Tongue (tissue), 2 donors: ENCODE results near the gene MED8. TPM values are rescaled to one million over a fixed set of nuclear protein-coding genes. Genes with fewer than 3 reads are reported as not detected.

ENCODE experiments used
- DNase-seq: peaks from one replicate; pipeline ENCODE4 v3.0.0-alpha.2; 2015
- total RNA-seq: library from RNA; depleted of rRNA; stranded (reverse); fragments of >200 nt; gene quantifications from one replicate; pipeline ENCODE4 v1.2.3, GENCODE V29; 2014

The MED8 gene
- total RNA-seq, 1 donor from 2014 or later: 26.0 TPM

- peak; percentile 99 for DNase-seq
Observed at GRCh38 chr1:43358746-43359693, 30.6 kb downstream of the MED8 start, which contains the start of gene CDC20. Gene CDC20, plus strand, starts transcription at chr1:43358981. Its CDS starts 235 bp downstream, at chr1:43359216.

DNA sequence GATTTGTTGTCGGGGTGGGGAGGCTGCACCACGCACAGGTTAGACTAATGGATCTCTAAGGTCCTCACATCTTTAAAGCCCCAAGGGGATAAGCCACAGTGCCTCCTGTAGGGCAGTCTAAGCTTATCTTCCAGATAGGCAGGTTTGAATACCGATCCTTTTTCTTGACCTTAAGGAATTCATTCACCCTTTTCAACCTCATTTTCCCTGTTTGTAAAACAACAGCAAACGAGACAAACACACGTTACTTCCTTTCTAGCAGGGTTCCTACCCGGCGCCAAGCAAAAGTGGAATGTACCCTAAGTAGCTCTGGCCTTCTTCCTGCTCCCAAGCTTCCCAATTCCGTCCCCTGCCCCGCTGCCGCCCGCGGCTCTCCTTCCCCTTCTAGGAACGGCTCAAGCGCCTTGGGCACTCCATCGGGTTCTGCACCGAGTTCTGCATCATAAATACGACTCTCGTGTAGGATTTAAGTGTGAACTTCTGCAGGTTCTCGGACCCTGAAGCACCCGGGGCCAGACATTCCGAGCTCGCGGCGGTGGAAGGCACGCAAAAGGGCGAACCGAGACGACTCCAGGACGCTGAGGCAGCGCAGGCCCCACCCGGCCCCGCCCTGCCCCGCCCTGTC lies 31.4 kb downstream of the MED8 start:
- no peak for DNase-seq

DNA sequence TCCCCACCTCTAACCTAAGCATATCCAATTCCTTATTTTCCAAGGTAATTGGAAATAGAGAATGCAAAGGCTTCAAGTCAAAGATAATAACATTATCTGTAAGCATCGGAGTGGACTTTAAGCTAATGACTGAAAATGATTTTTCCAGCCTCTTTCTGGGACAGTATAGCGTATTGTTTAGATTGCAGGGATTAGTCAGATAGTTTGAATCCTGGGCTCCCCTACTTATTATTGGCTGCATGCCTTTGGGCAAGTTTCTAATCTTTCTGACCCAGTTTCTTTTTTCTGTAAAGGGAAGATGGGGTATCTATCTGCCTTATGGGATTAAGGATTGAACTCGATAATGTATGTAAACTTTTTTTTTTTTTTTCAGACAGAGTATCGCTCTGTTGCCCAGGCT lies 32.3 kb downstream of the MED8 start:
- no peak for DNase-seq

GRCh38 chr1:43354936-43355335 lies 34.7 kb downstream of the MED8 start:
- DNase-seq: no peak

DNA sequence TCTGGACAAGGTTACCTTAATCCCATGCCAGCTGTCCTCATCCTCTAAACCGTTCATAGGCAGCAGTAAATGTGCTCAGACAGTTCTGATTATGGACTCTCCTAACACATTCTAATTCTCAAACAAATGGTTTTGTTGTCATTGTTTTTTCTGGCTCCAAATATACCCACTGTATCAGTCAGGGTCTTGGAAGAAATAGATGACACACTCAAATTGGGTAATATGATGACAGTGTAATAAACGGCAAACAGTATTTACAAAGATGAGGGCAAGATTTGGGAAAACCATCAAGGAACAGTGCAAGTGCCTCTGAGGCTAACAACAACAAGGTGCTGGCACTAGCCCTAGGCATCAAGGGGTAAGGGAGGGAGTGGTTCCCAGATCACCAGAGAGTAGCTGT lies 35.1 kb downstream of the MED8 start:
- DNase-seq: no peak

DNA sequence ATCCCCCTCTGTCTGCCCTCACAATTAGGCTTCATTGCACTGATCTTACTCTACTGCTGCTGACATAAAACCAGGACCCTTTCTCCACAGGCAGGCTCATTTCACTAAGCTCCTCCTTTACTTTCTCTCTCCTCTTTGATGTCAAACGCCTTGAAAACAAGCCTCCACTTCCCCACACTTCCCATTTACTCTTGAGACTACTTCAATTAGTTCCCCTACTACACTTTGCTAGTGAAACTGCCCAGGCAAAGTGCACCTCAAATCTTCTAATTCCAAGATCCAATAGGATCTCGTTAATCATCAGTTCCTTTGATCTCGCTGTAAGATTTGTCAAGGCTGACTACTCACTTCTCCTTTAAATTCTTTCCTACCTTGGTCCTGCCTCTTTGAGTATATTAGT lies 36.7 kb downstream of the MED8 start:
- no peak for DNase-seq

DNA sequence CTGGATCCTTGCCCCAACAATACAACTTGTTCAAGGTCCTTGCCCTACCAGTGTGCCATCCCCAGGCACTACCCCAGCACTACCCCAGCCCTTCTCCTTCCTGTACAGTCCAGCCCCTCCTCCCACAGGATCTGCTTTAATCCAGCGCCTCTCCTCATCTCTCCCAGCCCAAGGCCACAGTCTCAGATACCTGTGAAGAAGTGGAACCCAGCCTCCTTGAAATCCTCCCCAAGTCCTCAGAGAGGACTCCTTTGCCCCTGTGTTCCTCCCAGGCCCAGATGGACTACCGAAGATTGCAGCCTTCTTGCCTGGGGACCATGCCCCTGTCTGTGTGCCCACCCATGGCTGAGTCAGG lies 37.3 kb downstream of the MED8 start:
- no peak for DNase-seq

- no peak for DNase-seq
Observed at GRCh38 chr1:43351421-43352350, 37.9 kb downstream of the MED8 start.

DNA sequence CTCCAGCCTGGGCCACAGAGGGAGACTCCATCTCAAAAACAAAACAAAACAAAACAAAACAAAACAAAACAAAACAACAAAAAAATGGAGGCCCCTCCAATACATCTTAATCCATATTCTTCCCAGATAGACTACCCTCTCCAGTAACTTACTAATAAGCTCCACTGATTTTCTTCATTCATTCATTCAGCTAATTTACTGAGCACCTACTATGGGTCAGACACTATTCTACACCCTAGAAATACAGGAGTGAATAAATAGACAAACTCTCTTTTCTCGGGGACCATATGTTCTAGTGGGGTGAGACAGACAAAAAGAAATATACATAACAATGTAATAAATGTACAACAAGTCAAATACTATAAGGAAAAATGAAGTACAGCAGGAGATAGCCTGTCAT lies 38.6 kb downstream of the MED8 start:
- DNase-seq: no peak

- DNase-seq: peak; percentile 39
Observed at GRCh38 chr1:43349594-43350306, 39.9 kb downstream of the MED8 start.

GRCh38 chr1:43348809-43349593 lies 40.6 kb downstream of the MED8 start:
- peak; percentile 85 for DNase-seq

DNA sequence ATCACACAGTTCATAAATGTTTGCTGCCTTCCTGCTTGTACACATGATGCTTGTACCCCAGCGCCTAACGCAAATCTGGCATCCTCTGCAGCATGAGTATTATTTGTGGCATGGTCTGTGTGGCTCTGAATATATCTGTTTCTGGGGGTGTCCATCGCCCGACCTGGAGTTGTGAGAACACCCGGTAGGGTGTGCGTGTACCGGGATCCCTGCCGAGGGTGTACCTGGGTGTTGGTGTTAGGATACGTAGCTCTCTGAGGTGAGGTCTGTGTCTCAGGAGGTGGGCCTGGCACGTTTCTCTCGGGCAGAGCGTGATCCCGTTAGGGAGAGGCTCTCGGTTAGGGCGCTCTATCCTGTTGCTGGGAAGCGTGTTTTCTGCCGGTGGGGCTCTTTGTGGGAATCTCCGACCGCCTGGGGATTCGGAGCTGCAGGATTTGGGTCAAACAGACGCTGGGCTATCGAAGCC lies 41.2 kb downstream of the MED8 start:
- no peak for DNase-seq

GRCh38 chr1:43346636-43347035 lies 43.0 kb downstream of the MED8 start:
- no peak for DNase-seq

DNA sequence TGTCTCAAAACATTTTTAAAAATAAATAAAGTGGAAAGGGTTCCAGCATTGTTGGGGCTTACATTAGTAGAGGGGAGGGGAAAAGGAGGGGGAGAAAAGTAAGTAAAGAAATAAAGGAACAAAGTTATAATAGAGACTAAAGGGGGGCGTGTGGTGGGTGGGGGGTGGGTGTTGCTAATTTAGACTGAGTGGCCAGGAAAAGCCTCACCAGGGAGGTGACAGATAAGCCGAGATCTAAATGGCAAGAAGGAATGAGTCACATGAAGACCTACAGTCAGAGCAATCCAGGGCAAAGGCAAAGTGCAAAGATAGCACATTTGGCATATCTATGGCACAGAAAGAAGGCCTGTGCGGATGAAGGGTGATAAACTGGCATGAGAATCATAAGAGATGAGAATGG lies 44.5 kb downstream of the MED8 start:
- DNase-seq: no peak

DNA sequence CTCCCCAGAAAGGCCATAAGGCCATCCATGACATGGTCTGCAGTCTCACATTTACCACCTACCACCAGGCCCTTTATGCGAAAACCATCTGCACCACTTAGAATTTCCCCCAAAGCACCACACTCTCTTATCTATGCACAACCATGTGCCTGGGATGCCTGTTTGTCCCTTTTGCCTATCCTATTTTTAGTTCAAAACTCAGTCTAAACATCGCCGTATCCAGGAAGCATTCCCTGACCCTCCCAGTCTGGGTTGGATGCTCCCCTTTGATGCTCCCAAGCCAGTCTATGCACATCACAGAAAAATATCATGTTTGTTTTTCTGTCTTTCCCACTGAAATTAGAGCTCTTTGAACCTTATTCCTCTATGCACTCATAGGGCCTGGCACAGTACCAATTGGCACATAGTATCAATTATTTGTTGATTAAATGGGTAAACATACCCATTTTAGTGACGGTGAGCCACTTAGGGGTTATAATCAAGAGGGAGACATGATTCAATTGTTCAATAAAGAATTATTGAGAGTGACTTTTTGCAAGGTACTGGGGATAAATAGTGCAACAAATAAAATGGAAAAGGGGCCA lies 45.2 kb downstream of the MED8 start:
- no peak for DNase-seq

DNA sequence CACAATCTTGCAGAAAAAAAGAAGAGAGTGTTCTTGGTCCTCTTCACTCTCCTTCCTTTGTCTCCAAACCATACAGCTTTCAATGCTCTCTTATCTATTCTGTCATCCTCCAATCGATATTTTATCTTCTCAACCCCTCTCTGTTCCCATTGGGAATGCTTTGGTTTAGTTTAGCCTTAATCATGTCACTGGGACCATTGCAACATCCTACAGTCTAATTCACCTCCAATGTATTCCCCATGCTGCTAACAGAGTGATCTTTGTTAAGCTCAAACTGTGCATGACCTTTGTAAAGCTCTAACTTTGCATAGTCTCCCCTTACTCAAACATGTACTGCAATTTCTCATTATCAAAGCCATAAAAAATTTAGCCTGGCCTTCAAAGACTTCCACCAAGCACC lies 49.0 kb downstream of the MED8 start:
- no peak for DNase-seq

- DNase-seq: no peak
Observed at GRCh38 chr1:43339584-43340232, 49.9 kb downstream of the MED8 start.

DNA sequence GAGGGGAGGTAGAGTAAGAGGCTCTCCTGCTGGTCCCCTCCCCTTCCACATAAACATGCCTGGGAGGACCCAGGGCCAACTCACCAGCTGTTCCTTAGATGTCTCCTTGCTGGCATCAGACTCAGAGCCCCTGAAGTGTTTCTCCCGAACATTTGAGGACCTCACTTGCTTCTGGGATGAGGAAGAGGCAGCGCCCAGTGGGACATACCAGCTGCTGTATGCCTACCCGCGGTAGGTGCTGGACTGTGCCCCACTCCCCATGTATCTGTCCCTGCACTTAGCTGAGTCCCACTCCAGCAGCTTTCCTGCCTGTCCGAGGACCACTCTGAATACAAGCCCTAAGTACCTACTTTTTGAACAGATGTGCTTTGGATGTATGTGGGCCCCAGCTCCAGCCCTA lies 51.6 kb downstream of the MED8 start:
- no peak for DNase-seq

- no peak for DNase-seq
Observed at GRCh38 chr1:43337588-43337987, 52.0 kb downstream of the MED8 start, which contains the start of gene MPL. Gene MPL, plus strand, starts transcription at chr1:43337818. Its CDS starts 31 bp downstream, at chr1:43337849.
